Measurements from ENCODE around the gene MAN1C1.

GRCh38 chr1:25685211-25685750 lies 68.7 kb downstream of the MAN1C1 start:
- TF ChIP-seq, protein P1, sequence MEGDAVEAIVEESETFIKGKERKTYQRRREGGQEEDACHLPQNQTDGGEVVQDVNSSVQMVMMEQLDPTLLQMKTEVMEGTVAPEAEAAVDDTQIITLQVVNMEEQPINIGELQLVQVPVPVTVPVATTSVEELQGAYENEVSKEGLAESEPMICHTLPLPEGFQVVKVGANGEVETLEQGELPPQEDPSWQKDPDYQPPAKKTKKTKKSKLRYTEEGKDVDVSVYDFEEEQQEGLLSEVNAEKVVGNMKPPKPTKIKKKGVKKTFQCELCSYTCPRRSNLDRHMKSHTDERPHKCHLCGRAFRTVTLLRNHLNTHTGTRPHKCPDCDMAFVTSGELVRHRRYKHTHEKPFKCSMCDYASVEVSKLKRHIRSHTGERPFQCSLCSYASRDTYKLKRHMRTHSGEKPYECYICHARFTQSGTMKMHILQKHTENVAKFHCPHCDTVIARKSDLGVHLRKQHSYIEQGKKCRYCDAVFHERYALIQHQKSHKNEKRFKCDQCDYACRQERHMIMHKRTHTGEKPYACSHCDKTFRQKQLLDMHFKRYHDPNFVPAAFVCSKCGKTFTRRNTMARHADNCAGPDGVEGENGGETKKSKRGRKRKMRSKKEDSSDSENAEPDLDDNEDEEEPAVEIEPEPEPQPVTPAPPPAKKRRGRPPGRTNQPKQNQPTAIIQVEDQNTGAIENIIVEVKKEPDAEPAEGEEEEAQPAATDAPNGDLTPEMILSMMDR (IDR thresholded peaks at IDR 0.05) = no peak
- TF ChIP-seq POLR2A (IDR thresholded peaks at IDR 0.05) = no peak

All from uterus (tissue), 2 donors.